Body of pancreas (tissue), 4 donors: ENCODE measurements around the gene HES1. TPM values are rescaled to one million over a fixed set of nuclear protein-coding genes. Genes with fewer than 3 reads are reported as not detected.

ENCODE experiments used
- ATAC-seq: fragments of 150-250 bp; one replicate; pipeline ENCODE4 v1.9.1; 2016
- DNase-seq, 4 donors: peaks; one replicate each; pipeline ENCODE4 v3.0.0-alpha.2; 2019
- H3K27ac ChIP-seq, 4 donors: fragments of 200-600 bp; sonication (generic); 1 replicate in 3 of 4; 2 replicates in 1 of 4; pipeline versions ENCODE4 v1.5.1 to v1.6.1; 2016 to 2019; ENCODE audit warnings: mild to moderate bottlenecking in 1 of 4, mixed read lengths in 1 of 4, moderate library complexity in 1 of 4
- H3K27me3 ChIP-seq, 2 donors: fragments of 200-600 bp; sonication (generic); one replicate each; pipeline ENCODE4 v1.6.0; 2016; ENCODE audit warnings: mild to moderate bottlenecking in 1 of 2
- H3K36me3 ChIP-seq, 2 donors: fragments of 200-600 bp; sonication (generic); replicated peaks in 1 of 2; 2 replicates each; pipeline ENCODE4 v1.5.1; 2016; ENCODE audit warnings: low read depth in 2 of 2; ENCODE audit not compliant: insufficient read depth in 1 of 2
- H3K4me1 ChIP-seq: fragments of 200-600 bp; sonication (generic); one replicate; pipeline ENCODE4 v1.6.0; 2016
- H3K4me3 ChIP-seq, 2 donors: fragments of 200-600 bp; sonication (generic); 1 replicate in 1 of 2; 2 replicates in 1 of 2; pipeline ENCODE4 v1.5.1; 2016 to 2019
- H3K9me3 ChIP-seq, 3 donors: fragments of 200-600 bp; sonication (generic); 1 replicate in 2 of 3; 2 replicates in 1 of 3; pipeline ENCODE4 v1.5.1; 2016
- POLR2A ChIP-seq, 3 donors: fragments of 450-650 bp; IDR thresholded peaks; one replicate each; pipeline ENCODE4 v1.6.1; 2016; ENCODE audit warnings: antibody characterized with exemption in 3 of 3, mild to moderate bottlenecking in 2 of 3
- WGBS, 2 donors: methylation state at CpG; one replicate each; pipeline ENCODE4 v1.1.5; 2017; 5-methylcytosine and 5-hydroxymethylcytosine counted together
- intact Hi-C: fragments of 100-400 bp; cut with DNase I; formaldehyde crosslinking; loops from one replicate; pipeline ENCODE4 v1.15.1; 2023
- total RNA-seq, 2 donors: library from RNA; depleted of rRNA; stranded (reverse); fragments of >200 nt; gene quantifications; one replicate each; pipeline ENCODE4 v1.1.0, GENCODE V29; 2016
- TF ChIP-seq, protein P1 (sequence below), 7 experiments: fragments of 450-650 bp in 4 of 7; fragments of 200-600 bp in 3 of 7; sonication (generic) in 3 of 7; IDR thresholded peaks; one replicate each; pipeline ENCODE4 v1.5.1; 2016 to 2019; ENCODE audit warnings: antibody characterized with exemption in 7 of 7

The HES1 gene
- total RNA-seq, 2 donors from 2014 or later, result 28.5 to 49.1 TPM

DNA sequence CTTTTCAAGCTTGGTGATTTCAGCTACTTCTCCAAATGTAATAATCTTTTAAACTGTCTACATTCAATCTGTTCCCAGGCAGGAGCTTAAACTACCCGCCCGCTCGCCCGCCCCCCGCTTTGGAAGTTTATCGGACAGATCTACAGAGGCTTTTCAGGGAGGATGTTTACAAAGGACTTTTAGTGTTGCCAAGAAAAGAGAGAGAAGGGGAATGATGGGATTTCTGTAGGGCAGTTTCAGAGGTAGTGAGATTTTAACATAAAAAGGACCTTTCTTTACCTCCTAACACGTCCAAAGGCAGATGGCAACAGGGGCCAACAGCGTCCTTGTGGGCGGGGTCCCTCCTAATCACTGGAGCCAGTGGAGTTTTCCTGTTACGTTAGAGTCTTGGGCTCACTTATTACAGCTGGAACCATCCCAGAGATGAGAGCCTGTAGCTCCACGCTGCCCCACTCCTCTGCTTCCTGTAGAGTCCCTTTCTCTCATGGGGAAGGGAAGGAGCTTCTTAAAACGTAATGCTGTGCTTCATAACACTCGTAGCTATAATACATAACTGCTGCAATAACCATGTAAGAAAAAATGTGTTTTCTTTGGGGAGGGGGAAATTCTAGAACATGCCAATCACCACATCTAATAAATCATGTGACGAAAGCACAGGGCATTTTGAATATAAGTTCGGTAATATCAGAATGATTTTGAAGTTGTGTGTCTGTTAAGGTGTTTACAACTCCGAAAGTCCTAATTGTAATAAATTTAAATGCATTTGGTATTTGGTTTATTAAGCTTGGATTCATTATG is 30.9 kb downstream of the HES1 start:
- peaks cover 32% of the 10 kb centered on the region for H3K4me1 ChIP-seq
- TF ChIP-seq POLR2A (IDR thresholded peaks at IDR 0.05), result no peak
- TF ChIP-seq, protein P1, sequence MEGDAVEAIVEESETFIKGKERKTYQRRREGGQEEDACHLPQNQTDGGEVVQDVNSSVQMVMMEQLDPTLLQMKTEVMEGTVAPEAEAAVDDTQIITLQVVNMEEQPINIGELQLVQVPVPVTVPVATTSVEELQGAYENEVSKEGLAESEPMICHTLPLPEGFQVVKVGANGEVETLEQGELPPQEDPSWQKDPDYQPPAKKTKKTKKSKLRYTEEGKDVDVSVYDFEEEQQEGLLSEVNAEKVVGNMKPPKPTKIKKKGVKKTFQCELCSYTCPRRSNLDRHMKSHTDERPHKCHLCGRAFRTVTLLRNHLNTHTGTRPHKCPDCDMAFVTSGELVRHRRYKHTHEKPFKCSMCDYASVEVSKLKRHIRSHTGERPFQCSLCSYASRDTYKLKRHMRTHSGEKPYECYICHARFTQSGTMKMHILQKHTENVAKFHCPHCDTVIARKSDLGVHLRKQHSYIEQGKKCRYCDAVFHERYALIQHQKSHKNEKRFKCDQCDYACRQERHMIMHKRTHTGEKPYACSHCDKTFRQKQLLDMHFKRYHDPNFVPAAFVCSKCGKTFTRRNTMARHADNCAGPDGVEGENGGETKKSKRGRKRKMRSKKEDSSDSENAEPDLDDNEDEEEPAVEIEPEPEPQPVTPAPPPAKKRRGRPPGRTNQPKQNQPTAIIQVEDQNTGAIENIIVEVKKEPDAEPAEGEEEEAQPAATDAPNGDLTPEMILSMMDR (IDR thresholded peaks at IDR 0.05), result no peak
- ATAC-seq (peak; percentile 59), DNase-seq (peak in 3 of 4 donors; percentile 27 to 36 (median 30))
- H3K9me3 ChIP-seq, result no peaks in the 10 kb centered on the region
- peak overlapping the region in 2 of 4 donors; percentile 4 to 52 for H3K27ac ChIP-seq
- no peak overlapping the region for H3K4me3 ChIP-seq
- no peaks in the 10 kb centered on the region for H3K36me3 ChIP-seq
- no peaks in the 10 kb centered on the region for H3K27me3 ChIP-seq
- 31 to 40% methylated on average over 16 of the region's 16 CpGs for WGBS, 2 donors
- intact Hi-C loops, result no loop called here

DNA sequence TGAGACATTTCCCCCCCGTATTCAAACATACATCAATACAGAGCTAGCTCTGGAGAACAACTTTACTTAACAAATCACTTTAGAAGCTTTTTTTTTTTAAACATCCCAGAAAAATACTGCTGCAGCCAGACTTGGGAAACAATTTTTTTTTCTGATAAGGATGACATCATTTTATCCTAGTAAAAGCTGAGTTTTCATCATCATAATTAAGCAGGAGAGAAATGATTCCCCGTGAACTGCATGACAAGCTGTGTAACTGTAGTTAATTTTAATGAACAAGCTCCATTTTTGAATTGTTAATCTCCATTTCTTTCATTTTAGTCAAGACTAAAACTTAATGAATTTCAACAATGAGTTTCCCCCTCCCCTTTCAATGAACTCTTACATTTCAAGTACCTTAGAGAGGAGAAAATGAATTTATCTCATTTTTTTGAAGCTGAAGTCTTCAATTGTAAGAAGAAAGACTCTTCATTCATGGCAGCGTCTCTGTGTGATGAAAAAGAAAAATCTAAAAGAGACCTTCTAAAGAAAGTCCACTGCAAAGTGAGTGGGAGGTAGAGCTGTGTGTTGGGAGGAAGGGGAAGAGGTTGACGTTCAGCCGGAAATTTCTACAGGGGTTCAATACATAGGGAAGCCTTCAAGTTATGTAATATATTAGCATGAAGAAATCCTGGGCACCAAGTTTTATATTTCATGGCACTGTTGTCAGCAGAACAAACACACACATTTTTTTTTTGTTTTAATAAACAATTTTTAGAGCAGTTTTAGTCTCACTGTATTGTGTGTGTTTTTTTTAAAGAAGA is 31.7 kb downstream of the HES1 start:
- H3K27me3 ChIP-seq, result no peaks in the 10 kb centered on the region
- 59 to 64% methylated on average over 5 of the region's 5 CpGs for WGBS, 2 donors
- TF ChIP-seq POLR2A (IDR thresholded peaks at IDR 0.05), result no peak
- TF ChIP-seq, protein P1 (IDR thresholded peaks at IDR 0.05), result no peak
- no peaks in the 10 kb centered on the region for H3K9me3 ChIP-seq
- no peaks in the 10 kb centered on the region for H3K36me3 ChIP-seq
- ATAC-seq (no peak), DNase-seq (no peak)
- H3K4me1 ChIP-seq, result peaks cover 31% of the 10 kb centered on the region
- intact Hi-C loops, result no loop called here
- no peak overlapping the region for H3K4me3 ChIP-seq
- no peak overlapping the region for H3K27ac ChIP-seq

DNA sequence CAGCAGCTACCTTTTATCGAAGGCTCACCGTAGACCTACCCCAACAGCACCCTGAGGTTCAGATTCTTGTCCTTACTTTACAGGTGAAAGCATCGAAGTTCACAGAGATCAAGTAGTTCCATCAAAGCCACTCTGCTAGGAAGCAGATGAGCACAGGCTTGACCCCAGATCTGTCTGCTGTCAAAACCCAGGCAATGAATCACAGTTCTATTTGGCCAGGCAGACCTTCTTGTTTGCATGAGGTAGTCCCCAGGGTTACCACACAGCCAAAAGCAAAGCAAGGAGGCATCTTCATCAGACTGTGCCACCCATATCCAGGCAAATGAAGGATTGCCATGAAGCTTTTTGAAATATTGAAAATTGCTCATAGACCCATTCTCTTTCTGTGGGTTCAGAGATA is 33.0 kb downstream of the HES1 start:
- no peak overlapping the region for H3K4me3 ChIP-seq
- H3K36me3 ChIP-seq, result no peaks in the 10 kb centered on the region
- TF ChIP-seq, protein P1 (IDR thresholded peaks at IDR 0.05), result no peak
- TF ChIP-seq POLR2A (IDR thresholded peaks at IDR 0.05), result no peak
- WGBS, 2 donors, result 89 to 90% methylated on average over 3 of the region's 3 CpGs
- no peaks in the 10 kb centered on the region for H3K27me3 ChIP-seq
- peaks cover 31% of the 10 kb centered on the region for H3K4me1 ChIP-seq
- no peak overlapping the region for H3K27ac ChIP-seq
- ATAC-seq (no peak), DNase-seq (no peak)
- intact Hi-C loops, result no loop called here
- no peaks in the 10 kb centered on the region for H3K9me3 ChIP-seq

DNA sequence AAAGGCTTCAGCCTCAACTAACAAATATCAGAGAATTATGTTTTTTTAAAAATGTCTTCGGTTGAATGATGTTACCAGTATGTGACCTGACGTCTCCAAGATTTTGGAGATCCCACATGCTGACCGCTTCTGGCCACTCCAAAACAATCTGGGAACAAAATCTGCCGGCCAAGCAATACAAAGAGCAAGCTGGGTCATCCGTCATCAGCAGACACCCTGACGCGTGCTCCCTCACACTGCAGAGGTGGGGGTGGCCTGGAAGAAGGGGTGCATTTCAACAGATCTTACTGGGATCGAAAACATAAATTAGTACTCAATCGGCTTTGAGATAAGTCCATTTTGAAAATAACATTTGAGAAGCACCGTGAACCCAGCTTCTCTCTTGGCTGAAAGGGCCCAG is 33.6 kb downstream of the HES1 start:
- Histone ChIP-seq H3K9me3 (no peaks in the 10 kb centered on the region), H3K4me1 (peaks cover 31% of the 10 kb centered on the region), H3K4me3 (no peak overlapping the region), H3K27me3 (no peaks in the 10 kb centered on the region), H3K27ac (no peak overlapping the region), H3K36me3 (no peaks in the 10 kb centered on the region)
- DNase-seq (no peak), ATAC-seq (no peak)
- 84 to 86% methylated on average over 10 of the region's 10 CpGs for WGBS, 2 donors
- intact Hi-C loops, result no loop called here
- TF ChIP-seq POLR2A (IDR thresholded peaks at IDR 0.05), result no peak
- TF ChIP-seq, protein P1 (IDR thresholded peaks at IDR 0.05), result no peak
